Measurements from ENCODE around the gene ADCY3.

ADCY3 gene

DNA sequence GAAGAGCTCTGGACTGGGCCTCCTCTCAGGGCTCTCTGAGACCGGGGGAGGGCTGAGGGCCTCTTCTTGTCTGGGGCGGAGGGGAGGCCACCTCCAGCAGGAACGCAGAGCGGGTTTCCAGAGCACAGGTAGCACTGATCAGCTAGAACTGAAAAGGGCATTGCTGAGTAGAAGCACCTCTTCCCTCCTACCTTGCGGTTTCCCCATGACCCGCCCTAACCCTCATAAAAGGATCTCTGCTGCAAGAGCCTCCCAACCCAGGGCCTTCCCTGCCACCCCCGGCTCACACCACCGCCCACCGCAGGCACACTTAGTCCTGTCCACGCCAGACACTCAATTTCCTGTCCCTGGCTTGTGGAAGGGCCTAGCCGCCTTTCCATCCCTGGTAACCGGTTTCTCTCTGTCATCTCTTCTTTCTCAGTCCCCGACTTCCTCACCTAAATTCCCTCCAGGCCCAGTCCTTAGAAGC, 966 bp downstream of the ADCY3 start:
- Mint-ChIP-seq H3K9me3 (no peaks in the 10 kb centered on the region), H3K27me3 (no peaks in the 10 kb centered on the region), H3K4me1 (peaks cover 39% of the 10 kb centered on the region), H3K36me3 (ENCODE audit: low read depth) (peaks cover 18% of the 10 kb centered on the region), H3K4me3 (peak overlapping the region; percentile 94), H3K27ac (peak overlapping the region; percentile 92)
- ATAC-seq (peak; percentile 42), DNase-seq (peak; percentile 65)

DNA sequence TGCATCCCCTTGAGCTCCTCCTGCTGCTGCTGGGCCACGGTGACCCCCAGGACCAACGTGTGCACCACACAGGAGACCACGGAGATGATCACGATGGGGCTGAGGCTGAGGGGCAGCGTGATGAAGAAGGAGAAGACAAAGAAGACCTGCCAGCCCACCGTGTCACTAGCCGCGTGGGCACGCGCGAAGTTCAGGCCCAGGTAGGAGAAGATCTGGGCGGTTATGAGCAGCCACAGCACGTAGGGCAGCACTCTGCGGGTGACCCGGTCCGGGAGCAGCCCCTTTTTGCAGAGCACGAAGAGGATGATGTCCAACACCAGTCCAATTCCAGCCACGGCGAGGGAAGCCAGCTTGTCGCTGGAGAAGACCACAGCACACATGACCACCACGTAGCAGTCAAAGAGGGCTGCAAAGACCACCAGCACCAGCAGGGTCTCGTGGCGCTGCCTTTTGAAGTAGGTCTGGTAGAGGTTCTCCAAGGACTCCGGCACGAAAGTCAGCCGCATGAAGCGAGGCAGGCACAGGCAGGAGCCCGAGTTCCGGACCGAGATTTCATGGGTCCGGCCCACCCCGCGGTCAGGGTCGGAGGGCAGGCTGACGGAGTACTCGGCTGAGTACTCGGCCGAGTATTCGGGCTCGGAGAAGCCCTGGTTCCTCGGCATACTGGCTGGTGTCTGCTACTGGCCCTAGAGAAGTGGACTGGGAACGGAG, 1.6 kb downstream of the ADCY3 start:
- no peaks in the 10 kb centered on the region for H3K27me3 Mint-ChIP-seq
- peak overlapping the region; percentile 92 for H3K27ac Mint-ChIP-seq
- H3K4me1 Mint-ChIP-seq: peaks cover 39% of the 10 kb centered on the region
- no peak for ATAC-seq
- no peaks in the 10 kb centered on the region for H3K9me3 Mint-ChIP-seq
- H3K36me3 Mint-ChIP-seq (ENCODE audit: low read depth): peaks cover 18% of the 10 kb centered on the region
- no peak for DNase-seq
- H3K4me3 Mint-ChIP-seq: peak overlapping the region; percentile 94

DNA sequence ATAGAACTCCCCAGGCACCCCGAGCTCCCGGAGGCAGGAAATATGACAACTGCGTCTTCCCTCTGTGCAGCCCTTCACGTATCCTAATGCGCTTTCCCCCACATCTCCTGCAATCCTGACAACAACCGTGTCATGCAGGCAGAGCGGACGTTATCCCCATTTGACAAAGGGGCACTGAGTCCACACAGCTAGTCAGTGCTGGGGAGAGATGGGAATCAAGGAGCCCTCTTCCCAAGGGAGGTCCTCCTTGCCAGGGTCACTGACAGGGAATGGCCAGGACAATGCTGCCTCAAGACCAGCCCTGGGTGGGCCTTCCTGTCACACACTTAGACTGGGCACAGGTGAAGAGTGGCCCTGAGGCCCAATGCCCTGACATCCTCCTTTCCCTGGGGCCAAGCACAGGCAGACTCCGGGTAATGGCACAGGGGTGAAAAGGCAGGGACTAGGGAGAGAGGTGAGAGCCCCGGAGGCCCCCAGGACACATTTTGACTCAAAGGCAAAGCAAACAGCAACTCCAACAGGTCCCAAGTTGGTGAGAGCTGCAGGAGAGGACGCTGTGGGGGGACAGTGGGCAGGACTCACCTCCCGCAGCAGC, 2.2 kb downstream of the ADCY3 start:
- no peaks in the 10 kb centered on the region for H3K27me3 Mint-ChIP-seq
- peaks cover 23% of the 10 kb centered on the region for H3K36me3 Mint-ChIP-seq (ENCODE audit: low read depth)
- no peaks in the 10 kb centered on the region for H3K9me3 Mint-ChIP-seq
- peak overlapping the region; percentile 94 for H3K4me3 Mint-ChIP-seq
- DNase-seq: no peak
- no peak overlapping the region for H3K27ac Mint-ChIP-seq
- peaks cover 39% of the 10 kb centered on the region for H3K4me1 Mint-ChIP-seq
- no peak for ATAC-seq

DNA sequence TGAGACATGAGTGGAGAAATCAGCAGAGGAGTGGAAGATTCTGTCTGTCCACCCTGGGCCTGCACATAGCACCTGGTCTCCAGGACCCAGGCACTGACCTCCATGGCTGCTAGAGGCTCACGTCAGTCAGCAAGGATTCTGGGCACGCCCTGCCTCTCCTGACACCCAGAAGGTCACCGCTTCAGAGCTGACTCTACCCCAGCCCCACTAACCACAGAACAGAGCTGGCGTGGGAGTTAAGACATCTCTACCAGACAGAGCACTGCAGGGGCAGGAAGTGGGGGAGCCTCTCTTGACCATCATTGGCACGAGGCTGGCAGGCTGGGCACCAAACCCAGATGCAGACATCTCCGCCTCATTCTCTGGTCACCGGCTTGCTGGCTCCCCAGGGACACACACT, 3.0 kb downstream of the ADCY3 start:
- Mint-ChIP-seq H3K27ac (no peak overlapping the region), H3K9me3 (no peaks in the 10 kb centered on the region), H3K27me3 (no peaks in the 10 kb centered on the region), H3K36me3 (ENCODE audit: low read depth) (peaks cover 24% of the 10 kb centered on the region), H3K4me1 (peaks cover 39% of the 10 kb centered on the region), H3K4me3 (peak overlapping the region; percentile 94)
- DNase-seq: peak; percentile 70
- peak; percentile 82 for ATAC-seq

DNA sequence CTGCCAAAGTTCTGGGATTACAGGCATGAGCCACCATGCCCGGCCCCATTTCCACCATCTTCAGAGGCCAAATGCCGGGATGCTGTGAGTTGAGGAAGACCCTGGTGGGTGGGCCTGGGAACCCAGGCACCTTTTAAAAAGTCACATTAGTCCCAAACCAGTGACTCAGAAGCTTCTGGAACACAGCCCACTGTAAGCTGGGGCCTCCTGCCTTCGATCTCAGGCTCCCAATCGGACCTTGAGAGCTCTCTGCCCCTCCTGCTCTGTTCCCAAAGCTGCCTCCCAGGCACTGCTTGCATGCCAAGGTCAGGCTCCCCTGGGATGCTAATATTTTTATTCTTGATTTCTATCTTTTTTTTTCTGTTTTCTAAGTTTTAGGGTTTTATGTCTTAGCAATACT, 4.2 kb downstream of the ADCY3 start:
- Mint-ChIP-seq H3K27me3 (no peaks in the 10 kb centered on the region), H3K27ac (no peak overlapping the region), H3K36me3 (ENCODE audit: low read depth) (peaks cover 33% of the 10 kb centered on the region), H3K4me1 (peaks cover 35% of the 10 kb centered on the region), H3K9me3 (no peaks in the 10 kb centered on the region), H3K4me3 (no peak overlapping the region)
- ATAC-seq (no peak), DNase-seq (no peak)

DNA sequence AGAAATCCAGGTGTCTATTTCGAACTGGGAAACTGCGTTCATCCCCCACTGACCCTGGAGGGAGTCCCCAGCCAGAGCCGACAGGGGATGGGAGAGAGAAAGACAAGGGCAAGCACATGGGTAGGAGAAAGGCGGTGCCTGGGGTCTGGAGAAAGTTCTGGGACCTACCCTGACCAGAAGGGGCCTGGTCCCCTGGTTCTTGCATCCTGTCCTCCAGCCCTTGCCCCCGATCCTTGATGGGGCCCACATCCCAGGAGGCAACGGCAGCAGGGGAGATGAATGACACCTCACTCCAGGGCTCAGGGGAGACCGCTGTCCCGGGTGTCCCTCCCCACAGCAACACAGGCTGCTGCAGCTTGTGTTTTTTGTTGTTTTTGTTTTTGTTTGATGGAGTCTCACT, 4.9 kb downstream of the ADCY3 start:
- ATAC-seq: no peak
- no peak overlapping the region for H3K4me3 Mint-ChIP-seq
- no peaks in the 10 kb centered on the region for H3K27me3 Mint-ChIP-seq
- H3K36me3 Mint-ChIP-seq (ENCODE audit: low read depth): peaks cover 38% of the 10 kb centered on the region
- H3K9me3 Mint-ChIP-seq: peaks cover 2% of the 10 kb centered on the region
- no peak overlapping the region for H3K27ac Mint-ChIP-seq
- no peak for DNase-seq
- peaks cover 33% of the 10 kb centered on the region for H3K4me1 Mint-ChIP-seq

DNA sequence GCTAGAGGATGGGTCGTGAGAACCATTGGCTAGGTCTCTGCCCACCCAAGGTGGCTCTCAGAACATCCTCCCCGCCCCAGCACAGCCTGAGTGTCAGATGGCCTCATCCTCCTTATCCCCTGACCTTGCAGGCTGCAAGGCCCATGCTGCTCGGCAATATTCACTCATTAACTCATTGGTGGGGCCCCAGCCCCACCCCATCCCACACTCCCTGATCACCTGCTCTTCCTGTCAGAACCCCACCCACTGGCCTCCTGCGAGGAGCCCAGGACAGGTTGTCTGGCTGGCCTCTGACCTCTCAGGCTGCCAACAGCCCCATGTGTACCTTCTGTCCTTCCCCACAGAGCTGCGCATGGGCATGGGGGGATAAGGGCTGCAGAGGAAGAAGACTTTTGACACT, 5.3 kb downstream of the ADCY3 start:
- H3K27ac Mint-ChIP-seq: no peak overlapping the region
- H3K27me3 Mint-ChIP-seq: no peaks in the 10 kb centered on the region
- H3K9me3 Mint-ChIP-seq: peaks cover 6% of the 10 kb centered on the region
- ATAC-seq (no peak), DNase-seq (no peak)
- H3K4me1 Mint-ChIP-seq: peaks cover 33% of the 10 kb centered on the region
- H3K36me3 Mint-ChIP-seq (ENCODE audit: low read depth): peaks cover 43% of the 10 kb centered on the region
- no peak overlapping the region for H3K4me3 Mint-ChIP-seq

- H3K9me3 Mint-ChIP-seq: peaks cover 7% of the 10 kb centered on the region
- ATAC-seq: no peak
- no peak overlapping the region for H3K27ac Mint-ChIP-seq
- no peak for DNase-seq
- H3K4me3 Mint-ChIP-seq: no peak overlapping the region
- H3K36me3 Mint-ChIP-seq (ENCODE audit: low read depth): peaks cover 42% of the 10 kb centered on the region
- peaks cover 32% of the 10 kb centered on the region for H3K4me1 Mint-ChIP-seq
- H3K27me3 Mint-ChIP-seq: no peaks in the 10 kb centered on the region
Measured at GRCh38 chr2:24913911-24914310, 6.1 kb downstream of the ADCY3 start.

- Mint-ChIP-seq H3K27ac (no peak overlapping the region), H3K36me3 (ENCODE audit: low read depth) (peaks cover 40% of the 10 kb centered on the region), H3K27me3 (no peaks in the 10 kb centered on the region), H3K4me1 (peaks cover 24% of the 10 kb centered on the region), H3K9me3 (peaks cover 7% of the 10 kb centered on the region), H3K4me3 (no peak overlapping the region)
- ATAC-seq (no peak), DNase-seq (no peak)
Measured at GRCh38 chr2:24912986-24913385, 7.1 kb downstream of the ADCY3 start.

GRCh38 chr2:24912523-24912922, 7.5 kb downstream of the ADCY3 start:
- Mint-ChIP-seq H3K9me3 (peaks cover 7% of the 10 kb centered on the region), H3K4me1 (peaks cover 20% of the 10 kb centered on the region), H3K36me3 (ENCODE audit: low read depth) (peaks cover 35% of the 10 kb centered on the region), H3K27ac (no peak overlapping the region), H3K27me3 (no peaks in the 10 kb centered on the region), H3K4me3 (no peak overlapping the region)
- DNase-seq (no peak), ATAC-seq (no peak)

GRCh38 chr2:24910245-24910644, 9.8 kb downstream of the ADCY3 start:
- no peaks in the 10 kb centered on the region for H3K27me3 Mint-ChIP-seq
- H3K4me3 Mint-ChIP-seq: no peak overlapping the region
- H3K27ac Mint-ChIP-seq: no peak overlapping the region
- no peak for ATAC-seq
- peaks cover 7% of the 10 kb centered on the region for H3K9me3 Mint-ChIP-seq
- H3K36me3 Mint-ChIP-seq (ENCODE audit: low read depth): peaks cover 38% of the 10 kb centered on the region
- peaks cover 12% of the 10 kb centered on the region for H3K4me1 Mint-ChIP-seq
- no peak for DNase-seq

DNA sequence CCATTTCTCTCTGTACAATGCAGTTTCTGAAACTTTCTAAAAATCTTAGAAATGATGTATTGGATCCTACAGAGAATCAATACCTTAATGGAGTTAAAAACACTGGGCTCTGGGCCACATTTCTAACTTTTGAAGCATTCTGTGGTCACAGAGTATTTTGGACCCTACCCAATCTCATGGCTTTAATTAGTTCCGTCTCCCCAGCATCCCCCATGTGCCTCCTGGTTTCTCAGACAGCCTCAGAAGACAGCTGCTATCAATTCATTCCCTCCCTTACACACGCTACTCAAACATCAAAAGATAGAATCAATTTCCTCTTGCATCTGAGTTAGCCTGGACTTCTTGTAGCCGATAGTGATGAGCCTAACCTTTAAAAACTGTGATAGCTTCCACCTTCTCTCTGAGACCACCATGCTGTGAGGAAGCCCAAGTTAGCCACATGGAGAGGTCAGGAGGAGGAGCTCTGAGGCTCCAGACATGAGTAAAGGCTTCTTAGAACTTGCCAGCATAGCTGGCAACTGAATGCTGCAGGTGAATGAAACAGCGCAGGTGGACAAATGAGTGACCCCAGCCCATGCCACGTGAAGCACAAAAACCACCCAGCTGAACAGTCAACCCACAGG, 10.4 kb downstream of the ADCY3 start:
- H3K9me3 Mint-ChIP-seq: peaks cover 7% of the 10 kb centered on the region
- peaks cover 9% of the 10 kb centered on the region for H3K4me1 Mint-ChIP-seq
- no peak for ATAC-seq
- H3K36me3 Mint-ChIP-seq (ENCODE audit: low read depth): peaks cover 42% of the 10 kb centered on the region
- H3K27me3 Mint-ChIP-seq: no peaks in the 10 kb centered on the region
- no peak overlapping the region for H3K4me3 Mint-ChIP-seq
- DNase-seq: no peak
- H3K27ac Mint-ChIP-seq: no peak overlapping the region

GRCh38 chr2:24908461-24908901, 11.6 kb downstream of the ADCY3 start:
- H3K36me3 Mint-ChIP-seq (ENCODE audit: low read depth): peaks cover 45% of the 10 kb centered on the region
- H3K27ac Mint-ChIP-seq: no peak overlapping the region
- no peaks in the 10 kb centered on the region for H3K27me3 Mint-ChIP-seq

GRCh38 chr2:24907116-24907515, 12.9 kb downstream of the ADCY3 start:
- Mint-ChIP-seq H3K4me1 (peaks cover 9% of the 10 kb centered on the region), H3K36me3 (ENCODE audit: low read depth) (peaks cover 53% of the 10 kb centered on the region), H3K27ac (no peak overlapping the region), H3K9me3 (peaks cover 7% of the 10 kb centered on the region), H3K4me3 (no peak overlapping the region), H3K27me3 (no peaks in the 10 kb centered on the region)
- no peak for ATAC-seq
- no peak for DNase-seq

More at GRCh38 chr2:24908461-24908901, 11.6 kb downstream of the ADCY3 start:
- DNase-seq: no peak
- no peak overlapping the region for H3K4me3 Mint-ChIP-seq
- H3K9me3 Mint-ChIP-seq: peaks cover 7% of the 10 kb centered on the region
- no peak for ATAC-seq
- peaks cover 9% of the 10 kb centered on the region for H3K4me1 Mint-ChIP-seq

GRCh38 chr2:24906466-24906865, 13.6 kb downstream of the ADCY3 start:
- H3K27ac Mint-ChIP-seq: no peak overlapping the region
- DNase-seq: no peak
- H3K4me3 Mint-ChIP-seq: no peak overlapping the region

More at GRCh38 chr2:24906466-24906865, 13.6 kb downstream of the ADCY3 start:
- Mint-ChIP-seq H3K4me1 (peaks cover 9% of the 10 kb centered on the region), H3K36me3 (ENCODE audit: low read depth) (peaks cover 47% of the 10 kb centered on the region), H3K27me3 (no peaks in the 10 kb centered on the region), H3K9me3 (peaks cover 7% of the 10 kb centered on the region)
- no peak for ATAC-seq
